Activated CD4-positive, alpha-beta T cell treated with anti-CD3 and anti-CD28 coated beads, Interleukin-2, amount 50 U/mL, for 16 hours (primary cell): ENCODE data around the gene LPCAT3.
"Not testable (repeated sequence)": the region's sequence is repeated elsewhere in the genome, so short reads cannot be mapped to it uniquely, and the experiment has no call there.

Experiments used
- DNase-seq: peaks from one replicate; pipeline ENCODE4 v3.0.0-alpha.2; 2020

The LPCAT3 gene

GRCh38 chr12:7018350-7019042 lies at the start of gene LPCAT3:
Gene LPCAT3, minus strand, starts transcription at chr12:7018476. Its CDS starts 52 bp downstream, at chr12:7018424.
- DNase-seq = peak; percentile 97

- no peak for DNase-seq
Measured at GRCh38 chr12:7067096-7067495, 48.8 kb upstream of the LPCAT3 start.

- no peak for DNase-seq
Measured at GRCh38 chr12:7066596-7066995, 48.3 kb upstream of the LPCAT3 start.

- DNase-seq = no peak
Measured at GRCh38 chr12:7065073-7065623, 46.9 kb upstream of the LPCAT3 start.

- DNase-seq = no peak
Measured at GRCh38 chr12:7064516-7064915, 46.2 kb upstream of the LPCAT3 start.

GRCh38 chr12:7061596-7061995 lies 43.3 kb upstream of the LPCAT3 start:
- DNase-seq = no peak

GRCh38 chr12:7061138-7061537 lies 42.9 kb upstream of the LPCAT3 start:
- no peak for DNase-seq

GRCh38 chr12:7060353-7060954 lies 42.2 kb upstream of the LPCAT3 start, which contains the start of gene C1S:
Gene C1S, plus strand, starts transcription at chr12:7060718. Its CDS starts 1,195 bp downstream, at chr12:7061913.
- no peak for DNase-seq

GRCh38 chr12:7059780-7060179 lies 41.5 kb upstream of the LPCAT3 start:
- DNase-seq = no peak

- no peak for DNase-seq
Measured at GRCh38 chr12:7058850-7059395, 40.6 kb upstream of the LPCAT3 start.

GRCh38 chr12:7058163-7058845 lies 40.0 kb upstream of the LPCAT3 start:
- no peak for DNase-seq

GRCh38 chr12:7055736-7056135 lies 37.5 kb upstream of the LPCAT3 start:
- DNase-seq = not testable (repeated sequence)

- DNase-seq = no peak
Measured at GRCh38 chr12:7054925-7055324, 36.6 kb upstream of the LPCAT3 start.

GRCh38 chr12:7049973-7050372 lies 31.7 kb upstream of the LPCAT3 start:
- not testable (repeated sequence) for DNase-seq

GRCh38 chr12:7049445-7049951 lies 31.2 kb upstream of the LPCAT3 start:
- not testable (repeated sequence) for DNase-seq

- DNase-seq = no peak
Measured at GRCh38 chr12:7047306-7047705, 29.0 kb upstream of the LPCAT3 start.

- no peak for DNase-seq
Measured at GRCh38 chr12:7046383-7047105, 28.3 kb upstream of the LPCAT3 start.

GRCh38 chr12:7045913-7046312 lies 27.6 kb upstream of the LPCAT3 start:
- no peak for DNase-seq

- no peak for DNase-seq
Measured at GRCh38 chr12:7042842-7043241, 24.6 kb upstream of the LPCAT3 start.

GRCh38 chr12:7039403-7039802 lies 21.1 kb upstream of the LPCAT3 start:
- DNase-seq = no peak

GRCh38 chr12:7038591-7038990 lies 20.3 kb upstream of the LPCAT3 start:
- DNase-seq = no peak

- DNase-seq = not testable (repeated sequence)
Measured at GRCh38 chr12:7037411-7037810, 19.1 kb upstream of the LPCAT3 start.
